Ammon's horn (tissue), 1 donor: ENCODE data around the gene RPS28.
"Not testable (repeated sequence)": the region's sequence is repeated elsewhere in the genome, so short reads cannot be mapped to it uniquely, and the experiment has no call there.

Experiments
- DNase-seq: peaks from one replicate; pipeline ENCODE4 v3.0.0-alpha.2; 2016; ENCODE audit warnings: low spot score

RPS28 gene

GRCh38 chr19:8342684-8343482 lies 21.6 kb downstream of the RPS28 start, which contains the start of gene KANK3:
KANK3 (minus strand) TSS chr19:8343262; CDS start chr19:8337828, 5,434 bp downstream.
- peak; percentile 94 for DNase-seq

- DNase-seq: no peak
These were observed 22.2 kb downstream of the RPS28 start for GRCh38 chr19:8343483-8343844.

GRCh38 chr19:8349629-8350372 lies 28.5 kb downstream of the RPS28 start:
- DNase-seq: not testable (repeated sequence)

- DNase-seq: no peak
These were observed 31.0 kb downstream of the RPS28 start for GRCh38 chr19:8352134-8352827.

- not testable (repeated sequence) for DNase-seq
These were observed 31.5 kb downstream of the RPS28 start for GRCh38 chr19:8352845-8353244.

GRCh38 chr19:8355631-8356402 lies 34.5 kb downstream of the RPS28 start:
- DNase-seq: no peak

- no peak for DNase-seq
These were observed 35.8 kb downstream of the RPS28 start for GRCh38 chr19:8357007-8357521.

- DNase-seq: no peak
These were observed 37.7 kb downstream of the RPS28 start for GRCh38 chr19:8358948-8359347.

GRCh38 chr19:8360196-8360595 lies 38.9 kb downstream of the RPS28 start:
- DNase-seq: no peak

- DNase-seq: peak; percentile 84
These were observed 40.9 kb downstream of the RPS28 start for GRCh38 chr19:8361921-8362793.

- peak; percentile 65 for DNase-seq
These were observed 42.8 kb downstream of the RPS28 start, which contains the start of gene ANGPTL4 for GRCh38 chr19:8363803-8364771. ANGPTL4 (plus strand) TSS chr19:8364155; CDS start chr19:8364322, 167 bp downstream.

- DNase-seq: no peak
These were observed 44.9 kb downstream of the RPS28 start for GRCh38 chr19:8366121-8366581.

- peak; percentile 47 for DNase-seq
These were observed 45.6 kb downstream of the RPS28 start for GRCh38 chr19:8366961-8367326.

- DNase-seq: peak; percentile 89
These were observed 46.2 kb downstream of the RPS28 start for GRCh38 chr19:8367327-8368001.

GRCh38 chr19:8370176-8371010 lies 49.1 kb downstream of the RPS28 start:
- no peak for DNase-seq

- no peak for DNase-seq
These were observed 49.9 kb downstream of the RPS28 start for GRCh38 chr19:8371011-8371804.
